ENCODE results near the gene PATJ. TPM values are rescaled to one million over a fixed set of nuclear protein-coding genes. Genes with fewer than 3 reads are reported as not detected.

PATJ gene
- total RNA-seq, 1 experiment from 2014 or later = 5.8 TPM

DNA sequence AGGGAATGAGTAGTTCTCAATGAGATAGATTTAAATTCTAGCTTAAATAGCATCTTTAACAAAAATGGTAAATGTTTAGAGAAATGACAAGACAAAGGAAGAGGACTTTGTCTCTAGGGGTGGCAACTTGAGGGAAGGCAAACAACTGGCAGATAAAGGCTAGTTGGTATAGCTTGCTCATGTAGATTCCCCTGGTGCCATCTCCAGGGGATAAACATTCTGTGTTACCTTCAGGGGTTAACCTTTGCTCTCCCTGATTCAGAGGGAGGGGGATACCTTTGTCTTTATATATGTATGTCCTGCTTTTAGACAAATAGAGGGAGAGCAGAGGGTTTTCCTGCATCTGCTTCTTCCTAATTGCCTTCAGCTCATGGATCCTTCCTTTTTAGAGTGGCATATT, 298.7 kb downstream of the PATJ start:
- no peak overlapping the region for H3K27ac ChIP-seq

DNA sequence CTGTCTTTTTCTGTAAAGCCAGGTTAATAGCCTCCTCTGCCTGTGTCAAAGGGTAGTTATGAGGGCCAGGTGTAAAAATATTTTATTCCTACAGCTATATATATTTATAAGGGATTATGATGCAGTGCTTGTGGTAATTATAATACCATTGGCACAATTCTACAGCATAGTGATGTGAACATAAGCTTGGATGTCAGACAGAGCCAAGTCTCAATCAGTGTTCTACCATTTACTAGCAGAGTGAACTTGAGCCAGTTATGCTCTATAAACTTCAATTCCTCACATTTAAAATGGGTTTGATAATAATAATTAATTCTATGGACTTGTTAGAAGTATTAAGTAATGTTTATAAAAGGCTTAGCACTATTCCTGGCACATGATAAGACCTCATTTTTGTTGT, 300.9 kb downstream of the PATJ start:
- Histone ChIP-seq H3K27me3 (replicated peaks) (no peaks in the 10 kb centered on the region), H3K4me3 (no peak overlapping the region), H3K9me3 (replicated peaks) (no peaks in the 10 kb centered on the region), H3K36me3 (no peaks in the 10 kb centered on the region), H3K27ac (no peak overlapping the region), H3K4me1 (replicated peaks) (no peaks in the 10 kb centered on the region)
- no peak for DNase-seq (ENCODE audit: low read depth in 1 of 2, low spot score in 2 of 2)

More for the DNA sequence above, 298.7 kb downstream of the PATJ start:
- Histone ChIP-seq H3K4me3 (no peak overlapping the region), H3K9me3 (replicated peaks) (no peaks in the 10 kb centered on the region), H3K4me1 (replicated peaks) (no peaks in the 10 kb centered on the region), H3K27me3 (replicated peaks) (no peaks in the 10 kb centered on the region), H3K36me3 (no peaks in the 10 kb centered on the region)
- DNase-seq (ENCODE audit: low read depth in 1 of 2, low spot score in 2 of 2) = no peak

DNA sequence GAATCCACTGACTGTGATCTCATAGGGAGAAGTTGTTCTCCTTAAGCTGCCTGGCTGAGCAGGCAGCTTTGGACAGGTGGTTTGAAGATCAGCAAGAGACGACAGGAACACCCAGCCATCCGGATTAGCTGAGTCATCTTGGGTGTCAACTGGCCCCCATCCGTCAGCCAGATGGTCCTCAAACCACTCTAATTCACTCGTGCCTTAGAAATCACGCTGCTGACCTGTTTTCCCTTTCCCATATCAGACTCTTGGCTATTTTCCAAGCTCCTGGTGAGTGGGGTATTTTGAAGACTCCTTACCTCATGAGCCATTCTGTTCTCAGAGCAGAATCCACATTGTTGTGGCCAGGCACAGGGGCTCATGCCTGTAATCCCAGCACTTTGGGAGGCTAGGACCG, 303.3 kb downstream of the PATJ start:
- H3K9me3 ChIP-seq (replicated peaks) = no peaks in the 10 kb centered on the region
- no peaks in the 10 kb centered on the region for H3K36me3 ChIP-seq
- no peaks in the 10 kb centered on the region for H3K4me1 ChIP-seq (replicated peaks)
- H3K4me3 ChIP-seq = no peak overlapping the region
- no peaks in the 10 kb centered on the region for H3K27me3 ChIP-seq (replicated peaks)
- DNase-seq (ENCODE audit: low read depth in 1 of 2, low spot score in 2 of 2) = no peak
- no peak overlapping the region for H3K27ac ChIP-seq

DNA sequence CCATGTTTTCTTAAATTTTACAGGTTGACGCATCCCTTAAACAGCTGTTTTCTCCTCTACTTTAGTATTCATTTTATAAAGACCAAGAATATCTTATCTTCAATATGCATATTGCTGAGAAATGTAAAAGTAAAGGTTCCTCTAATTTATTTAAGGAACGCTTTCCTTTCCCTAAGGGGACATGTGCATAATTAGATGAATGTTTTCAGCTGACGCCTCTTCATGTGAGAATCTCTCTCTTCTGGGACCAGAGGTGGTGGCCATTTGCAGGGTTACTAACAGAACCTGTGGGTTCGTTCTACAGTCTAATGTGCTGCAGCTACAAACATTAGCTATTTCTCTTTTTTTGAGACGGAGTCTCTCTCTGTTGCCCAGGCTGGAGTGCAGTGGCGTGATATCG, 304.6 kb downstream of the PATJ start:
- Histone ChIP-seq H3K9me3 (replicated peaks) (no peaks in the 10 kb centered on the region), H3K27ac (no peak overlapping the region), H3K36me3 (no peaks in the 10 kb centered on the region), H3K4me3 (no peak overlapping the region), H3K27me3 (replicated peaks) (no peaks in the 10 kb centered on the region), H3K4me1 (replicated peaks) (no peaks in the 10 kb centered on the region)
- DNase-seq (ENCODE audit: low read depth in 1 of 2, low spot score in 2 of 2) = no peak

DNA sequence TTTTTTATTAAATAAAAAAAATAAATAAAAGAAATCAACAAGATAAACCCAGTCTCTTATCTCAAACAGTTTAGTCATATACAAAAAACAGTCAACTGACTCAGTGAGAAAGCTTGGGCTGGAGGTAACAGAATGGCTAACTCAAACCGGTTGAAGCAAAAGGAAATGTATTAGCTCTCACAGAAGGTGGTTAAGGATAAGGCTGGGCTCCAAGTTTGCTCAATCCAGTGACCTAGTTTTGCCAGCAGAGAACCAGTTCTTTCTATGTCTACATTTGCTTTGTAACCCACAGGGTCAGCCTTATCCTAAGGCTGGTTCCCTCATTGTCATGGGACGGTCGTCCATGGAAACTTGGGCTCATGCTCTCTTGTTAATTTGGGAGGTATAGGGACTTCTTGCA, 307.9 kb downstream of the PATJ start:
- no peaks in the 10 kb centered on the region for H3K36me3 ChIP-seq
- H3K4me3 ChIP-seq = no peak overlapping the region
- H3K27ac ChIP-seq = no peak overlapping the region
- no peak for DNase-seq (ENCODE audit: low read depth in 1 of 2, low spot score in 2 of 2)
- H3K9me3 ChIP-seq (replicated peaks) = no peaks in the 10 kb centered on the region
- H3K27me3 ChIP-seq (replicated peaks) = no peaks in the 10 kb centered on the region
- H3K4me1 ChIP-seq (replicated peaks) = no peaks in the 10 kb centered on the region

DNA sequence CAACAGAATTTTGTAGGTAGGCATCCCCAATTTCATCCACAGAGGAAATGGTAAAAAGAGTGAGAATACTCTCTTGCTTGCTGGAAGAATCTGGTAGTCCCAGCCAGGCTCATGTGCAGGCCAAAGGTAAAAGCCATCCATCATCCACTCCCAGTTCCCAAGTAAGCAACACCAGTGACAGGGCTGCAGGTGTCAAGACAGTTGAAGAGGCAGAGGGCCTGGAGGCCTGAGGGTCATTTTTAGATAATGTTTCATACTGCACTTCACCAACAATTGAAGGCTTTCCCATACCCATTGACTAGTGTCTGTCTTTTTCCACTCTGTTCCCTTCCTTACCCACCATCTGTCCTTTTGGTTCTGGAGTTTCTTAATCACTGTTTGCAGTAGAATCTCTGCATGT, 310.7 kb downstream of the PATJ start:
- Histone ChIP-seq H3K4me3 (no peak overlapping the region), H3K27ac (no peak overlapping the region), H3K27me3 (replicated peaks) (no peaks in the 10 kb centered on the region), H3K9me3 (replicated peaks) (no peaks in the 10 kb centered on the region), H3K36me3 (no peaks in the 10 kb centered on the region), H3K4me1 (replicated peaks) (no peaks in the 10 kb centered on the region)
- no peak for DNase-seq (ENCODE audit: low read depth in 1 of 2, low spot score in 2 of 2)

DNA sequence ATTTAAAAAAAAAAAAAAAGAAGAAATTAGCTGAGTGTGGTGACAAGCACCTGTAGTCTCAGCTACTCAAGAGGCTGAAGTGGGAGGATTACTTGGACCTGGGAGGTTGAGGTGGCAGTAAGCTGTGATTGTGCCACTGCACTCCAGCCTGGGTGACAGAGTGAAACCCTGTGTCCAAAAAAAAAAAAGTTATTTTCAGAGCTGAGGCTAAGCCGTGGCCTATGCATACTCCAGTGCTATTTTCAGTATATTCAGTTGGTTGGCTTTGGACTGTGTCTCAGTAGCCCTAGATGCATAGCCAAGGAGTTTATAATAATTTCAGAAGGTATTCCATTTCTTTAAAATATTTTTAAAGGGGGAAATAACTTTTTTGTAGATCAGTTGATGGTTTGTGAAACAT, 311.9 kb downstream of the PATJ start:
- no peak for DNase-seq (ENCODE audit: low read depth in 1 of 2, low spot score in 2 of 2)
- Histone ChIP-seq H3K27me3 (replicated peaks) (no peaks in the 10 kb centered on the region), H3K4me3 (no peak overlapping the region), H3K4me1 (replicated peaks) (no peaks in the 10 kb centered on the region), H3K27ac (no peak overlapping the region), H3K9me3 (replicated peaks) (no peaks in the 10 kb centered on the region), H3K36me3 (no peaks in the 10 kb centered on the region)

DNA sequence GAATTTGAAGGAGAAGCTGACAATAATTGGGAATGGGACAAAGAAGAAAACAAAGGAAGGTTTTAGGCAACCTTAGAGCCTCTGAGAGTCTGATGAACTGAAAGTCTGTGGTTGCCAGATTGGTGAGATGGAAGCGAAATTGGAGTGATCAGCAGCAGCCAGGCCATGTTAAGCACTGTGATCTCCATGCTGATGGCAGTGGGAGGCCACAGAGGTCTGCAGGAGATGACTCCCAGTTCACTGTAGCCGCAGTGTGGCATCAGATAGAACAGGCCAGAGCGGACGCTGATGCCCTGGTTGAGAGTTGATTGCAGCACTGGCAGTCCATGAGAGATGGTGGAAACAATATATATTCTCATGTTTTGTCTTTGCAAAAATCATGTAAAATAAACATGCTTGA, 314.9 kb downstream of the PATJ start:
- no peak overlapping the region for H3K27ac ChIP-seq
- DNase-seq (ENCODE audit: low read depth in 1 of 2, low spot score in 2 of 2) = no peak
- H3K4me3 ChIP-seq = no peak overlapping the region
- no peaks in the 10 kb centered on the region for H3K9me3 ChIP-seq (replicated peaks)
- H3K4me1 ChIP-seq (replicated peaks) = no peaks in the 10 kb centered on the region
- no peaks in the 10 kb centered on the region for H3K27me3 ChIP-seq (replicated peaks)
- no peaks in the 10 kb centered on the region for H3K36me3 ChIP-seq

DNA sequence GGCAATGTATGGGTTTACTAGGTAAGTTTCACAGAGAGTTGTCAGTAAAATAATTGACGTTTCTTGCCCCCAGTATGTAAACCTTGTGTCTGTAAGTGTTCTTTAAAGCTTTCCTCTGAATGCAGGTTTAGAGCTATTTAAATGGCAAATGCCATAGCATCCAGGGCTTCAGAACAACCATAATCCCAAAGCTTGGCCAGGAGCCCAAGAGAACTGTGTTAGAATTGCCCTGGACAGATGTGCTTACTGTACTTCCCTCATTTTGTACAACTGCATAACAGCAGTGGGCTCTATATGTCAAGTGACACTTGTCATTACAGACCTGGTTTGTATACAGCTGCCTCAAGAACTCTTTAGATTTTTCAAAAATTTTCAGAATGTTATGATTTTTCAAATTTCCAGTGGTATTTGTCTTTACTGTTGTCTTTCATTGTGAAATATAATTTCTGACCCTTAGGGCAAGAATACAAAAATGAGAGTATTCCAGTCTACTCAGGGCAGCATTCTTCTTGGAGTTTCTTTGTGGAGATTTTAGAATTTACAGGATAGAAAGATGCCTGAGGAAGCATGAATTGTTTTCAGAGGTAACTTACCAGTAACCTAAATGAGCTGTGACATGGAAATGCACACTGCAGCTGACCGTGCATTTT, 315.5 kb downstream of the PATJ start:
- no peak for DNase-seq (ENCODE audit: low read depth in 1 of 2, low spot score in 2 of 2)
- no peaks in the 10 kb centered on the region for H3K9me3 ChIP-seq (replicated peaks)
- H3K27me3 ChIP-seq (replicated peaks) = no peaks in the 10 kb centered on the region
- no peaks in the 10 kb centered on the region for H3K4me1 ChIP-seq (replicated peaks)
- no peak overlapping the region for H3K4me3 ChIP-seq
- no peak overlapping the region for H3K27ac ChIP-seq
- H3K36me3 ChIP-seq = no peaks in the 10 kb centered on the region

DNA sequence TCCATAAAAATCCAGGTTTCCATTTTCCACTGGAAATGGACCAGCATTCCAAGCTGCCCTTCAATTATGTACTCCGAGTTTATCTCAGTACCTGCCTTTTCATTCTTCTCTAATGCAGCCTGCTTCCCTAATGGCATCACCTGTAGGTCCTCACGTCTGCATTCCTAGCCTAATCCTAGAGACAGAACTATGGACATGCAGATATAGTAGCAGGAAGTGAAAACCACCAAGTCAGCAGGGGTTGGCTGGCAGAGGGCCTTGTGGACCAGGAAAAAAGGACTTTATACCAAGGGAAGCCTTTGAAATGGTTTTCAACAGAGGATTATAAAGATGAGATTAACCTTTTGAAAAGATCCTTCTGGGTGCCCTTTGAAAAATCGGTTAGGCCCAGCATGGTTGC, 316.7 kb downstream of the PATJ start:
- H3K4me1 ChIP-seq (replicated peaks) = no peaks in the 10 kb centered on the region
- no peak for DNase-seq (ENCODE audit: low read depth in 1 of 2, low spot score in 2 of 2)
- no peak overlapping the region for H3K4me3 ChIP-seq
- H3K27me3 ChIP-seq (replicated peaks) = no peaks in the 10 kb centered on the region
- no peak overlapping the region for H3K27ac ChIP-seq
- no peaks in the 10 kb centered on the region for H3K36me3 ChIP-seq
- no peaks in the 10 kb centered on the region for H3K9me3 ChIP-seq (replicated peaks)

DNA sequence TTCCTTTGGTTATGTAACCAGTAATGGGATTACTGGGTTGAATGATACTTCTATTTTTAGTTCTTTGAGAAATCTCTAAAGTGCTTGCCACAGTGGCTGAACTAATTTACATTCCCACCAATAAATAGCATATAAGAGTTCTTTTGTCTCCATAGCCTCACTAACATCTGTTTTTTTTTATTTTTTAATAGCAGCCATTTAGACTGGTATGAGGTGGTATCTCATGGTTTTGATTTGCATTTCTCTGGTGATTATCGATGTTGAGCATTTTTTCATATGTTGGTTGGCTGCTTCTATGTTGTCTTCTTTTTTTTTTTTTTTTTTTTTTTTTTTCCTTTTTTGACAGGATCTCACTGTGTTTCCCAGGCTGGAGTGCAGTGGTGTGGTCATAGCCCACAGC, 319.8 kb downstream of the PATJ start:
- H3K4me1 ChIP-seq (replicated peaks) = no peaks in the 10 kb centered on the region
- H3K27ac ChIP-seq = no peak overlapping the region
- DNase-seq (ENCODE audit: low read depth in 1 of 2, low spot score in 2 of 2) = no peak
- no peak overlapping the region for H3K4me3 ChIP-seq
- H3K36me3 ChIP-seq = no peaks in the 10 kb centered on the region
- H3K9me3 ChIP-seq (replicated peaks) = no peaks in the 10 kb centered on the region
- no peaks in the 10 kb centered on the region for H3K27me3 ChIP-seq (replicated peaks)

DNA sequence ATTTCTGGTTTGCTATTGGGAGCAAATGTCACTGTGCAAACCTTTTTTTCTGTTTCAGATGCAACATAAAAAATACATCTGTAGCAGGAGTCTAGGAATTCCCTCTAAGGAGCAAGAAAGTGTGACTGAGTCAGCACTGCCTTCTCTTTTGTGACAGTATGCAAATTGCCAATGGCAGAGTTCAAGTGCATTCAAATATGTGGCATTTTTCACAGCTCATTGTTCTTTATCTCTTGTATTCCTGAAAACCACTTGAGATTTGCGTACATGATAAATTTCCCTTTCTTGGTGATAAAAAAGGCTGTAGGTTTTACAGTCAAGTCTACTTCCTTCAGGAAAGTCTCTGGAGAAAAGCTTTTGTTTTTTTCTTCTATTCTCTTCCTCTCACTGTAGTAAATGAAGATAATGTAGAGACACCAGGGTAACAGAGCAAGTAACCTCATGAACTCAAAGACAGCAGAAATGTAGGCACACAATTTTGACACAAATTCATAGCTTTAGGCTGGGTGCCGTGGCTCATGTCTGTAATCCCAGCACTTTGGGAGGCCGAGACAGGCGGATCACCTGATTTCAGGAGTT, 322.6 kb downstream of the PATJ start:
- no peaks in the 10 kb centered on the region for H3K4me1 ChIP-seq (replicated peaks)
- H3K27ac ChIP-seq = no peak overlapping the region
- H3K27me3 ChIP-seq (replicated peaks) = no peaks in the 10 kb centered on the region
- no peaks in the 10 kb centered on the region for H3K36me3 ChIP-seq
- no peaks in the 10 kb centered on the region for H3K9me3 ChIP-seq (replicated peaks)
- no peak overlapping the region for H3K4me3 ChIP-seq
- no peak for DNase-seq (ENCODE audit: low read depth in 1 of 2, low spot score in 2 of 2)

DNA sequence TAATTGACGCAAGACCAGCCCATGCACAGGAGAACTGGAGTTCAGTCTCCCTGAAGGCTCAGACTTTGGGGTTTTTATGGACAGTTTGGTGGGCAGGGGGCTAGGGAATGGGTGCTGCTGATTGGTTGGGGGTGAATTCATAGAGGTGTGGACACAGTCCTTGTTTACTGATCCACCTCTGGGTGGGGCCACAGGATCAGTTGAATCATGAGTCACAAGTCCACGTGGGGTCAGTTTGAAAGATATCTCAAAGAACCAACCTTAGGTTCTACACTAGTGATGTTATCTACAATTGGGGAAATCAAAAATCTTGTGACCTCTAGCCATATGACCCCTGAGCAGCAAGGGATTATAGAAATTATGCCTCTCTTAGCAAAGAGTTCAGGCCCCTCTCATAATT, 324.4 kb downstream of the PATJ start:
- DNase-seq (ENCODE audit: low read depth in 1 of 2, low spot score in 2 of 2) = no peak
- no peaks in the 10 kb centered on the region for H3K27me3 ChIP-seq (replicated peaks)
- H3K4me1 ChIP-seq (replicated peaks) = no peaks in the 10 kb centered on the region
- H3K4me3 ChIP-seq = no peak overlapping the region
- no peak overlapping the region for H3K27ac ChIP-seq
- no peaks in the 10 kb centered on the region for H3K36me3 ChIP-seq
- H3K9me3 ChIP-seq (replicated peaks) = no peaks in the 10 kb centered on the region

DNA sequence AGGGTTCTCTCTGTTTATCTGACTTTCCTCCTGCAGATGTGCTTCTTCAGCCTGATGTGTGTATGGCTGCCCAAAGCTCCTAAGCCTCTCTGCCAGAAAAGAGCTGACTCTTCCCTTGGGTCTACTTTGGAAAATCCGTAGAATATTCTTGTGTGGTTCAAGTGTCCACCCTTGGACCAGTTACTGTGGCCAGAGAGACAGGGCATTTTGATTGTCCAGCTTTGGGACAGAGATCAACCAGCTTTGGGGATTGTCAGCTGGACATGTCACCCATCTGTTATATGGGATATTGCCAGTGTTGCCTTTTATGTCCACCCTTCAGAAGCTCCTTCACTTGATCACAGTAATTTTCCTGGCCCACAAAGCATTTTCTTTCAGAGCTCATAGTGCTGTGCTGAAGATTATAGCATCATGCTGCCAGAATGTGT, 326.1 kb downstream of the PATJ start:
- Histone ChIP-seq H3K4me3 (no peak overlapping the region), H3K36me3 (no peaks in the 10 kb centered on the region), H3K27ac (no peak overlapping the region), H3K9me3 (replicated peaks) (no peaks in the 10 kb centered on the region), H3K27me3 (replicated peaks) (no peaks in the 10 kb centered on the region), H3K4me1 (replicated peaks) (no peaks in the 10 kb centered on the region)
- no peak for DNase-seq (ENCODE audit: low read depth in 1 of 2, low spot score in 2 of 2)

DNA sequence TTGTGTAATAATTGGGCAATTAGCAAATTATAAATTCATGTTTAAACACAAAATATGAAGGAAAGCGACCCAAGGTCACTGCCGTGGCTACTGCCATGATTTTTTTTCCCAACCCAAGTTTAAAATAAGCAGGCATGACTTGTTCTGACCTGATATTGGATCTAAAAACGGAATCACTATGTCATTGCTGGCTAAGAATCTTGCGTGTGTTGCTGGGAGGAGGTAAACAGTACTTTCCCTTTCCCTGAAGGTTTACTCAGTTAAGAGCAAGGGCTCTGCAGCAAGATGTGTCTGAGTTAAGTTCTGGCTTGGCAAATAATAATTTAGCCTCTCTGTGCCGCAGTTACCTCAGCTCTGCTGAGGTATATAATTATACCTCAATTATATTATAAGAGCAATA, 326.7 kb downstream of the PATJ start:
- Histone ChIP-seq H3K4me1 (replicated peaks) (no peaks in the 10 kb centered on the region), H3K27me3 (replicated peaks) (no peaks in the 10 kb centered on the region), H3K4me3 (no peak overlapping the region), H3K27ac (no peak overlapping the region), H3K9me3 (replicated peaks) (no peaks in the 10 kb centered on the region), H3K36me3 (no peaks in the 10 kb centered on the region)
- DNase-seq (ENCODE audit: low read depth in 1 of 2, low spot score in 2 of 2) = no peak
